Testis (tissue), 3 donors: ENCODE measurements around the gene ACAA1. TPM values are rescaled to one million over a fixed set of nuclear protein-coding genes. Genes with fewer than 3 reads are reported as not detected.

ENCODE experiments used
- DNase-seq: peaks from one replicate; pipeline ENCODE4 v3.0.0-alpha.2; 2019
- H3K27ac ChIP-seq, 2 donors: fragments of 200-600 bp; sonication (generic); one replicate each; pipeline ENCODE4 v1.5.1; 2019
- H3K27me3 ChIP-seq: fragments of 200-600 bp; sonication (generic); one replicate; pipeline ENCODE4 v1.5.1; 2019
- H3K36me3 ChIP-seq: fragments of 200-600 bp; sonication (generic); one replicate; pipeline ENCODE4 v1.5.1; 2017; ENCODE audit warnings: low read depth; ENCODE audit errors: missing control alignments
- H3K4me1 ChIP-seq: fragments of 200-600 bp; sonication (generic); one replicate; pipeline ENCODE4 v1.5.1; 2019
- H3K4me3 ChIP-seq, 2 donors: fragments of 200-600 bp; sonication (generic); one replicate each; pipeline ENCODE4 v1.5.1; 2017 to 2019
- H3K9me3 ChIP-seq: fragments of 200-600 bp; sonication (generic); one replicate; pipeline ENCODE4 v1.5.1; 2017
- CTCF ChIP-seq, 3 experiments: fragments of 450-650 bp in 2 of 3; fragments of 200-600 bp in 1 of 3; sonication (generic) in 1 of 3; IDR thresholded peaks; one replicate each; pipeline ENCODE4 v1.5.1; 2016 to 2019; ENCODE audit warnings: antibody characterized with exemption in 3 of 3, mild to moderate bottlenecking in 2 of 3, moderate library complexity in 1 of 3
- POLR2A ChIP-seq: fragments of 450-650 bp; IDR thresholded peaks from one replicate; pipeline ENCODE4 v1.6.1; 2017; ENCODE audit warnings: antibody characterized with exemption, mild to moderate bottlenecking, moderate library complexity
- WGBS, 2 donors: methylation state at CpG; one replicate each; pipeline ENCODE4 v1.1.5; 2018; 5-methylcytosine and 5-hydroxymethylcytosine counted together
- intact Hi-C: fragments of 100-400 bp; cut with DNase I; formaldehyde crosslinking; loops from one replicate; pipeline ENCODE4 v1.15.1; 2023; ENCODE audit warnings: low total_unique reads
- polyA plus RNA-seq: library from polyadenylated mRNA; stranded (reverse); fragments of 350-450 nt; fragmentation: Illumina TruSeq; extraction: RNeasy Lipid Tissue Mini Kit (QIAGEN cat#74804); gene quantifications from one replicate; pipeline ENCODE4 v1.2.3, GENCODE V29; 2014; ENCODE audit warnings: low read depth, low replicate concordance; ENCODE audit not compliant: insufficient read depth
- total RNA-seq, 2 donors: library from RNA; depleted of rRNA; stranded (reverse); fragments of >200 nt; gene quantifications; one replicate each; pipeline ENCODE4 v1.2.3, GENCODE V29; 2016

ACAA1 gene
- total and polyA plus RNA-seq, 3 donors from 2014 or later, result 50.7 to 60.9 (median 58.3) TPM

- H3K27ac ChIP-seq, result no peak overlapping the region
- H3K4me1 ChIP-seq, result no peaks in the 10 kb centered on the region
- no peaks in the 10 kb centered on the region for H3K9me3 ChIP-seq
- no peaks in the 10 kb centered on the region for H3K27me3 ChIP-seq
- no peaks in the 10 kb centered on the region for H3K36me3 ChIP-seq
- peak; percentile 71 for DNase-seq
- 76 to 82% methylated on average over 9 to 10 of the region's 10 CpGs for WGBS, 2 donors
- H3K4me3 ChIP-seq, result no peak overlapping the region
- intact Hi-C loops, result no loop called here
- TF ChIP-seq POLR2A (no peak), CTCF (IDR thresholded peaks at IDR 0.05) (no peak)
These were observed 19.7 kb downstream of the ACAA1 start for GRCh38 chr3:38117163-38117716.

DNA sequence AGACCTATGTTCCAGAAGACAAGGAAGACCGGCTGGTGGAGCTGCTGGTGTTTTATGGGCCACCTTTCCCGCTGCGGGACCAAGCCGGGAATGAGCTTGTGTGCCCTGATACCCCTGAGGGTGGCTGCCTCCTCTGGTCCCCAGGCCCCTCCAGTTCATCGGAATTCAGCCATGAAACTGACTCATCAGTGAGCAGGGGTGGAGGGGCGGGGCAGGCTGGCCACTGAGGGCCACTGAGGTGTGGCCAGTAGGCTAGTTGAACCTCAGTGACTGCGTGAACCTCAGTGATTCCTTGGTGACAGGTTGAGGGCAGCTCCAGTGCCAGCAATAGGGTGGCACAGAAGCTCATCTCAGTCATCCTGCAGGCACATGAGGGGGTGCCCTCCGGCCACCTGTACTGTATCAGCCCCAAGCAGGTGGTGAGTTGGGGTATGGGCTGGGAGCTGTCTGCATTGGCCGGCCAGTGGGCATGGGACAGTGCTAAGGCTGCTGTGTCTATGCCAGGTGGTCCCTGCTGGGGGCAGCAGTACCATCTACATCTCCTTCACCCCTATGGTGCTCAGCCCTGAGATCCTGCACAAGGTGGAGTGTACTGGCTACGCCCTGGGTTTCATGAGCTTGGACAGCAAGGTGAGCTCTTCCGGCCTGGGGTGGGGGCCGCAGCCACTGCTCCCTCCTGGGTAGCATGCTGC is 20.3 kb downstream of the ACAA1 start:
- no peaks in the 10 kb centered on the region for H3K36me3 ChIP-seq
- no peaks in the 10 kb centered on the region for H3K9me3 ChIP-seq
- H3K27me3 ChIP-seq, result no peaks in the 10 kb centered on the region
- intact Hi-C loops, result no loop called here
- H3K4me1 ChIP-seq, result no peaks in the 10 kb centered on the region
- H3K4me3 ChIP-seq, result no peak overlapping the region
- H3K27ac ChIP-seq, result no peak overlapping the region
- WGBS, 2 donors, result 84 to 94% methylated on average over 7 to 12 of the region's 12 CpGs
- no peak for DNase-seq
- no peak for TF ChIP-seq POLR2A

- no peaks in the 10 kb centered on the region for H3K36me3 ChIP-seq
- no peaks in the 10 kb centered on the region for H3K9me3 ChIP-seq
- no peaks in the 10 kb centered on the region for H3K27me3 ChIP-seq
- no peak for TF ChIP-seq POLR2A
- TF ChIP-seq CTCF (IDR thresholded peaks at IDR 0.05), result no peak
- H3K4me3 ChIP-seq, result no peak overlapping the region
- H3K27ac ChIP-seq, result no peak overlapping the region
- no peak for DNase-seq
- H3K4me1 ChIP-seq, result no peaks in the 10 kb centered on the region
- WGBS, 2 donors, result 78 to 83% methylated on average over 9 of the region's 9 CpGs
- intact Hi-C loops, result no loop called here
These were observed 21.1 kb downstream of the ACAA1 start for GRCh38 chr3:38115645-38116427.

- no peaks in the 10 kb centered on the region for H3K9me3 ChIP-seq
- intact Hi-C loops, result no loop called here
- WGBS, 2 donors, result 79 to 87% methylated on average over 13 of the region's 13 CpGs
- DNase-seq, result no peak
- H3K4me3 ChIP-seq, result no peak overlapping the region
- H3K36me3 ChIP-seq, result no peaks in the 10 kb centered on the region
- H3K27ac ChIP-seq, result no peak overlapping the region
- TF ChIP-seq CTCF (IDR thresholded peaks at IDR 0.05), result no peak
- no peak for TF ChIP-seq POLR2A
- H3K4me1 ChIP-seq, result no peaks in the 10 kb centered on the region
- no peaks in the 10 kb centered on the region for H3K27me3 ChIP-seq
These were observed 21.9 kb downstream of the ACAA1 start for GRCh38 chr3:38114875-38115644.
